Measurements from ENCODE around the gene GKN2.

GRCh38 chr2:68934021-68934420 lies 18.7 kb downstream of the GKN2 start:
- no peak for TF ChIP-seq POLR2AphosphoS5 (IDR thresholded peaks at IDR 0.05; ENCODE audit: low read depth, low read length)
- no peak for TF ChIP-seq POLR2A (IDR thresholded peaks at IDR 0.05; ENCODE audit: low read depth, low read length)
- no peak for TF ChIP-seq TAF1 (IDR thresholded peaks at IDR 0.05; ENCODE audit: borderline replicate concordance, low read depth, low read length)
